Right lobe of liver (tissue), 4 donors: Measurements from ENCODE around the gene PRSS56.

ENCODE experiments used
- CTCF ChIP-seq, 4 donors: fragments of 200-600 bp in 3 of 4; fragments of 450-650 bp in 1 of 4; IDR thresholded peaks; one replicate each; pipeline versions ENCODE4 v1.5.1 to v1.8.0; 2016 to 2022; ENCODE audit warnings: antibody characterized with exemption in 4 of 4, mild to moderate bottlenecking in 2 of 4
- POLR2A ChIP-seq: fragments of 450-650 bp; IDR thresholded peaks from one replicate; pipeline ENCODE4 v1.6.1; 2017; ENCODE audit warnings: antibody characterized with exemption, mild to moderate bottlenecking
- donor health status: DM: no; HTN: no; CAD: no.
- donor health status: DM: no; HTN: no; CAD: no.
- donor health status: DM: no; HTN: yes; CAD: no.

GRCh38 chr2:232523682-232524597 lies 3.8 kb downstream of the PRSS56 start:
- TF ChIP-seq POLR2A (no peak), CTCF (IDR thresholded peaks at IDR 0.05) (peak in 1 of 4 donors; percentile 18)
